ENCODE results near the gene ADGRA3.
"Not testable (repeated sequence)": the region's sequence is repeated elsewhere in the genome, so short reads cannot be mapped to it uniquely, and the experiment has no call there.

Gene ADGRA3

GRCh38 chr4:22389240-22389870 is 126.5 kb downstream of the ADGRA3 start:
- H3K4me3 ChIP-seq (ENCODE audit: severe bottlenecking), result no peak overlapping the region
- no peaks in the 10 kb centered on the region for H3K9me3 ChIP-seq (ENCODE audit: severe bottlenecking)
- H3K36me3 ChIP-seq (ENCODE audit: low read depth), result peaks cover 10% of the 10 kb centered on the region
- ATAC-seq (ENCODE audit: low read depth) (no peak), DNase-seq (ENCODE audit: low spot score) (no peak)
- TF ChIP-seq CTCF (IDR thresholded peaks at IDR 0.05; ENCODE audit: poor library complexity, severe bottlenecking), result peak; percentile 93
- H3K27ac ChIP-seq (ENCODE audit: poor library complexity, severe bottlenecking), result no peak overlapping the region
- H3K4me1 ChIP-seq (ENCODE audit: insufficient read depth, poor library complexity, severe bottlenecking), result peaks cover 20% of the 10 kb centered on the region
- H3K27me3 ChIP-seq (ENCODE audit: insufficient read depth, poor library complexity, severe bottlenecking), result no peaks in the 10 kb centered on the region

- Histone ChIP-seq H3K9me3 (ENCODE audit: severe bottlenecking) (no peaks in the 10 kb centered on the region), H3K27ac (ENCODE audit: poor library complexity, severe bottlenecking) (peak overlapping the region; percentile 89), H3K4me3 (ENCODE audit: severe bottlenecking) (no peak overlapping the region), H3K27me3 (ENCODE audit: insufficient read depth, poor library complexity, severe bottlenecking) (no peaks in the 10 kb centered on the region), H3K36me3 (ENCODE audit: low read depth) (peaks cover 10% of the 10 kb centered on the region), H3K4me1 (ENCODE audit: insufficient read depth, poor library complexity, severe bottlenecking) (peaks cover 17% of the 10 kb centered on the region)
- no peak for TF ChIP-seq CTCF (IDR thresholded peaks at IDR 0.05; ENCODE audit: poor library complexity, severe bottlenecking)
- ATAC-seq (ENCODE audit: low read depth), result peak; percentile 93
- DNase-seq (ENCODE audit: low spot score), result peak; percentile 64
Observed at GRCh38 chr4:22385611-22386011, 130.3 kb downstream of the ADGRA3 start.

- DNase-seq (ENCODE audit: low spot score) (no peak), ATAC-seq (ENCODE audit: low read depth) (no peak)
- Histone ChIP-seq H3K27ac (ENCODE audit: poor library complexity, severe bottlenecking) (no peak overlapping the region), H3K27me3 (ENCODE audit: insufficient read depth, poor library complexity, severe bottlenecking) (no peaks in the 10 kb centered on the region), H3K4me1 (ENCODE audit: insufficient read depth, poor library complexity, severe bottlenecking) (peaks cover 17% of the 10 kb centered on the region), H3K9me3 (ENCODE audit: severe bottlenecking) (no peaks in the 10 kb centered on the region), H3K36me3 (ENCODE audit: low read depth) (peaks cover 10% of the 10 kb centered on the region), H3K4me3 (ENCODE audit: severe bottlenecking) (no peak overlapping the region)
- no peak for TF ChIP-seq CTCF (IDR thresholded peaks at IDR 0.05; ENCODE audit: poor library complexity, severe bottlenecking)
Observed at GRCh38 chr4:22384154-22384553, 131.7 kb downstream of the ADGRA3 start.

GRCh38 chr4:22382216-22382615 is 133.7 kb downstream of the ADGRA3 start:
- peaks cover 17% of the 10 kb centered on the region for H3K4me1 ChIP-seq (ENCODE audit: insufficient read depth, poor library complexity, severe bottlenecking)
- H3K4me3 ChIP-seq (ENCODE audit: severe bottlenecking); H3K36me3 ChIP-seq (ENCODE audit: low read depth); H3K27me3 ChIP-seq (ENCODE audit: insufficient read depth, poor library complexity, severe bottlenecking); H3K27ac ChIP-seq (ENCODE audit: poor library complexity, severe bottlenecking); ATAC-seq (ENCODE audit: low read depth); DNase-seq (ENCODE audit: low spot score); H3K9me3 ChIP-seq (ENCODE audit: severe bottlenecking): not testable (repeated sequence)

- ATAC-seq (ENCODE audit: low read depth) (no peak), DNase-seq (ENCODE audit: low spot score) (no peak)
- no peaks in the 10 kb centered on the region for H3K36me3 ChIP-seq (ENCODE audit: low read depth)
- H3K9me3 ChIP-seq (ENCODE audit: severe bottlenecking), result no peaks in the 10 kb centered on the region
- no peak overlapping the region for H3K4me3 ChIP-seq (ENCODE audit: severe bottlenecking)
- no peaks in the 10 kb centered on the region for H3K4me1 ChIP-seq (ENCODE audit: insufficient read depth, poor library complexity, severe bottlenecking)
- TF ChIP-seq CTCF (IDR thresholded peaks at IDR 0.05; ENCODE audit: poor library complexity, severe bottlenecking), result no peak
- H3K27ac ChIP-seq (ENCODE audit: poor library complexity, severe bottlenecking), result no peak overlapping the region
- no peaks in the 10 kb centered on the region for H3K27me3 ChIP-seq (ENCODE audit: insufficient read depth, poor library complexity, severe bottlenecking)
Observed at GRCh38 chr4:22372986-22373385, 142.9 kb downstream of the ADGRA3 start.
